HepG2 (cell line): ENCODE data around the gene PCSK6.

Experiments
- SALL1 ChIP-seq: sonication (generic); formaldehyde crosslinking; IDR thresholded peaks from 2 replicates; pipeline ENCODE4 v1.8.0; 2022; ENCODE audit warnings: mild to moderate bottlenecking, missing genetic modification reagents
- TF ChIP-seq, protein P1 (sequence below), 2 experiments: sonication (generic) in 1 of 2; formaldehyde crosslinking in 1 of 2; IDR thresholded peaks; 2 replicates each; pipeline versions ENCODE4 v1.6.1 to v1.9.0; 2014 to 2022; ENCODE audit warnings: antibody characterized with exemption in 1 of 2, borderline replicate concordance in 1 of 2, inconsistent platforms in 1 of 2, low read depth in 1 of 2, missing genetic modification reagents in 1 of 2
- TF ChIP-seq, protein P2 (sequence below): sonication (generic); formaldehyde crosslinking; IDR thresholded peaks from 2 replicates; pipeline ENCODE4 v1.8.1; 2022; ENCODE audit warnings: low read depth, mild to moderate bottlenecking, missing genetic modification reagents

DNA sequence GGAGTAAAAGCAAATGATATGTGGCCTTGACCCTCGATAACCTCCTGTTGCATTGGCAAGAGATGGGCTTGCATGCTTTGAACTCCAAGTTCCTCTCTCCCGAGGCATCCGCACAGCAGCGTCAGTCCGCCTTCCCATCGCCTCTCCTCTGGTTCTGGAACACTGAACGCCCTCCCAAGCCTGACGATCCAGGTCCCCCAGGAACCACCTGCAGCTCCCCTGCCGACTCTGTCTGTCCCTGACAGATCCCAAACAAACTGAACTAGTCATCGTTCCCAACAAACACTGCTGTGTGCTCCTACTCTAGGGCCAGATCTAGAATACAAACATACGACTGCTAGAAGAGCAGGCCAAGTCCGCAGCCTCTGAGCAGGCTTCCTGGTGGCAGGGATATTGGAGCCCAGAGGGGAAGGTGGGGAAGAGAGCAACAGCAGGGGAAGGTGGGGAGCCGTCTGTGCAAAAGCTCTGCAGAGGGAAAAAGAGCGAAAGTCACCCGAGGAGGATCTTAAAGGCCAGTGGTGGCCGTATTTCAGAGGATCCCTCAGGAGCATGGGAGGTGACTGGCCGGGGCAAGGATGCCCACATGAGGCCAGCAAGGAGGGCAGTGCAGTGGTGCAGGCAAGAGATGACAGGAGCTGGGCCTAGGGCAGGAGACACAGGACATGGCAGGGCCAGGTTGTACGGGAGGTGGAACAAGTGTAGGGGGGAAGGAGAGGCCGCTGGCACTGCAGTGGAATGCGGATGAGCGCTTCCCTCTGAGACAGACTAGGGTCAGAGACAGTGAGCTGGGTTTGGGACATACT lies 50.8 kb downstream of the PCSK6 start:
- TF ChIP-seq, protein P1, sequence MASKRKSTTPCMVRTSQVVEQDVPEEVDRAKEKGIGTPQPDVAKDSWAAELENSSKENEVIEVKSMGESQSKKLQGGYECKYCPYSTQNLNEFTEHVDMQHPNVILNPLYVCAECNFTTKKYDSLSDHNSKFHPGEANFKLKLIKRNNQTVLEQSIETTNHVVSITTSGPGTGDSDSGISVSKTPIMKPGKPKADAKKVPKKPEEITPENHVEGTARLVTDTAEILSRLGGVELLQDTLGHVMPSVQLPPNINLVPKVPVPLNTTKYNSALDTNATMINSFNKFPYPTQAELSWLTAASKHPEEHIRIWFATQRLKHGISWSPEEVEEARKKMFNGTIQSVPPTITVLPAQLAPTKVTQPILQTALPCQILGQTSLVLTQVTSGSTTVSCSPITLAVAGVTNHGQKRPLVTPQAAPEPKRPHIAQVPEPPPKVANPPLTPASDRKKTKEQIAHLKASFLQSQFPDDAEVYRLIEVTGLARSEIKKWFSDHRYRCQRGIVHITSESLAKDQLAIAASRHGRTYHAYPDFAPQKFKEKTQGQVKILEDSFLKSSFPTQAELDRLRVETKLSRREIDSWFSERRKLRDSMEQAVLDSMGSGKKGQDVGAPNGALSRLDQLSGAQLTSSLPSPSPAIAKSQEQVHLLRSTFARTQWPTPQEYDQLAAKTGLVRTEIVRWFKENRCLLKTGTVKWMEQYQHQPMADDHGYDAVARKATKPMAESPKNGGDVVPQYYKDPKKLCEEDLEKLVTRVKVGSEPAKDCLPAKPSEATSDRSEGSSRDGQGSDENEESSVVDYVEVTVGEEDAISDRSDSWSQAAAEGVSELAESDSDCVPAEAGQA (IDR thresholded peaks at IDR 0.05; ENCODE audit: low read depth) = no peak
- TF ChIP-seq, protein P1 (CRISPR knock-in tag; IDR thresholded peaks at IDR 0.05; ENCODE audit: borderline replicate concordance) = no peak
- peak; percentile 89 for TF ChIP-seq SALL1 (CRISPR knock-in tag)
- TF ChIP-seq, protein P2, sequence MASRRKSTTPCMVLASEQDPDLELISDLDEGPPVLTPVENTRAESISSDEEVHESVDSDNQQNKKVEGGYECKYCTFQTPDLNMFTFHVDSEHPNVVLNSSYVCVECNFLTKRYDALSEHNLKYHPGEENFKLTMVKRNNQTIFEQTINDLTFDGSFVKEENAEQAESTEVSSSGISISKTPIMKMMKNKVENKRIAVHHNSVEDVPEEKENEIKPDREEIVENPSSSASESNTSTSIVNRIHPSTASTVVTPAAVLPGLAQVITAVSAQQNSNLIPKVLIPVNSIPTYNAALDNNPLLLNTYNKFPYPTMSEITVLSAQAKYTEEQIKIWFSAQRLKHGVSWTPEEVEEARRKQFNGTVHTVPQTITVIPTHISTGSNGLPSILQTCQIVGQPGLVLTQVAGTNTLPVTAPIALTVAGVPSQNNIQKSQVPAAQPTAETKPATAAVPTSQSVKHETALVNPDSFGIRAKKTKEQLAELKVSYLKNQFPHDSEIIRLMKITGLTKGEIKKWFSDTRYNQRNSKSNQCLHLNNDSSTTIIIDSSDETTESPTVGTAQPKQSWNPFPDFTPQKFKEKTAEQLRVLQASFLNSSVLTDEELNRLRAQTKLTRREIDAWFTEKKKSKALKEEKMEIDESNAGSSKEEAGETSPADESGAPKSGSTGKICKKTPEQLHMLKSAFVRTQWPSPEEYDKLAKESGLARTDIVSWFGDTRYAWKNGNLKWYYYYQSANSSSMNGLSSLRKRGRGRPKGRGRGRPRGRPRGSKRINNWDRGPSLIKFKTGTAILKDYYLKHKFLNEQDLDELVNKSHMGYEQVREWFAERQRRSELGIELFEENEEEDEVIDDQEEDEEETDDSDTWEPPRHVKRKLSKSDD (CRISPR knock-in tag) = no peak; the same call in 1 of the 2 replicates
